Measurements from ENCODE around the gene BCAR3.

BCAR3 gene

DNA sequence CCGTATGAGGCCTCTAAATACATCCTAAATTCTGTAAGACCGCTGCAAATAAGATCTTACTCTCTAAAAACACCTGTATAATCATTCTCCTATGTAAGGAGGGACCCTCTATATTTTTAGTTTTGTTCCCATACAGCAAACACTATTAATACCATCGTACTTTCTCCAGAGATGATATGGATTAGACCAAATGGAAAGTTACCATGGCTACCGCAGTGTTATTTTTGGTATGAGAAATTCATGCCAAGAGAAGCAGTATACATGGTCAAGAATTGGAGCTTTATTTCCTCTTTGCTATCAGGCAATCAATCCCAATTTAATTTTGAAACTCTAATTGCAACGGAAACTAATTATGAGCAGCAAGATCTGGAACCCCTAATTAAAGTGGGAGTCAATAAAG is 70.0 kb downstream of the BCAR3 start:
- no peak for DNase-seq
- no peak for TF ChIP-seq EZH2 (IDR thresholded peaks at IDR 0.05; ENCODE audit: borderline replicate concordance, low read depth, low read length, severe bottlenecking)
- TF ChIP-seq, protein P1, sequence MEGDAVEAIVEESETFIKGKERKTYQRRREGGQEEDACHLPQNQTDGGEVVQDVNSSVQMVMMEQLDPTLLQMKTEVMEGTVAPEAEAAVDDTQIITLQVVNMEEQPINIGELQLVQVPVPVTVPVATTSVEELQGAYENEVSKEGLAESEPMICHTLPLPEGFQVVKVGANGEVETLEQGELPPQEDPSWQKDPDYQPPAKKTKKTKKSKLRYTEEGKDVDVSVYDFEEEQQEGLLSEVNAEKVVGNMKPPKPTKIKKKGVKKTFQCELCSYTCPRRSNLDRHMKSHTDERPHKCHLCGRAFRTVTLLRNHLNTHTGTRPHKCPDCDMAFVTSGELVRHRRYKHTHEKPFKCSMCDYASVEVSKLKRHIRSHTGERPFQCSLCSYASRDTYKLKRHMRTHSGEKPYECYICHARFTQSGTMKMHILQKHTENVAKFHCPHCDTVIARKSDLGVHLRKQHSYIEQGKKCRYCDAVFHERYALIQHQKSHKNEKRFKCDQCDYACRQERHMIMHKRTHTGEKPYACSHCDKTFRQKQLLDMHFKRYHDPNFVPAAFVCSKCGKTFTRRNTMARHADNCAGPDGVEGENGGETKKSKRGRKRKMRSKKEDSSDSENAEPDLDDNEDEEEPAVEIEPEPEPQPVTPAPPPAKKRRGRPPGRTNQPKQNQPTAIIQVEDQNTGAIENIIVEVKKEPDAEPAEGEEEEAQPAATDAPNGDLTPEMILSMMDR (IDR thresholded peaks at IDR 0.05; ENCODE audit: borderline replicate concordance, extremely low read depth, low read length, poor library complexity, severe bottlenecking): no peak
- H2AFZ ChIP-seq (ENCODE audit: low read depth, low read length): no peak overlapping the region
- H3K9ac ChIP-seq (ENCODE audit: low read depth, low read length): no peak overlapping the region
- ATAC-seq (ENCODE audit: insufficient read depth, low read depth): no peak
- no peaks in the 10 kb centered on the region for H3K79me2 ChIP-seq (ENCODE audit: insufficient read depth, low read length)
- H4K20me1 ChIP-seq (ENCODE audit: insufficient read depth, low read length): no peaks in the 10 kb centered on the region
- H3K4me3 ChIP-seq (ENCODE audit: low read depth in 1 of 2, low read length in 2 of 2): no peak overlapping the region
- no peaks in the 10 kb centered on the region for H3K27me3 ChIP-seq (ENCODE audit: insufficient read depth, low read length, poor library complexity)
- H3K36me3 ChIP-seq (ENCODE audit: insufficient read depth, low read length): no peaks in the 10 kb centered on the region
- no peak overlapping the region for H3K4me2 ChIP-seq (ENCODE audit: insufficient read depth, low read length)
- H3K9me3 ChIP-seq (ENCODE audit: insufficient read depth, low read length, severe bottlenecking): no peaks in the 10 kb centered on the region
- H3K4me1 ChIP-seq (ENCODE audit: insufficient read depth, low read length): no peaks in the 10 kb centered on the region
- no peak overlapping the region for H3K27ac ChIP-seq (ENCODE audit: low read length)

DNA sequence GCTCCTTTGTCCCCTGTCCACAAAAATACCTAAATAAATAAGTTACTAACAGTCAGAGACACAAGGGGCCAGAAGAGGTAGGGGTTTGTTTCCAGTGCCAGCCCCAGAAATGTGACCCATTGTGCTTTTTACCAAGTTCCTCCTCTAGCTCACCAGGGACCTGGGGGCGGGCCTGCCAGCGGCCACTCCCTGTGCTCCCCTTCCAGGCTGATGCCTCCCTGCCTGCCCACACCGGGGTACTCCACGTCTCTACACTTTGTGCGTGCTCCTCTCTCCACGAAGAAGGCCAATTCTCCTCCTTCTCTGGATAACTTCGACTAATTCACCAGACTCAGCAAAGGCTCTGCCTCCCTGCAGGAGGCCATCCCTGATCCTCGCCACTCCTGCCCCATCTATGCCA is 72.1 kb downstream of the BCAR3 start:
- ATAC-seq (ENCODE audit: insufficient read depth, low read depth) (no peak), DNase-seq (no peak)
- Histone ChIP-seq H3K36me3 (ENCODE audit: insufficient read depth, low read length) (no peaks in the 10 kb centered on the region), H3K4me3 (ENCODE audit: low read depth in 1 of 2, low read length in 2 of 2) (no peak overlapping the region), H3K27me3 (ENCODE audit: insufficient read depth, low read length, poor library complexity) (no peaks in the 10 kb centered on the region), H3K79me2 (ENCODE audit: insufficient read depth, low read length) (no peaks in the 10 kb centered on the region), H3K4me2 (ENCODE audit: insufficient read depth, low read length) (no peak overlapping the region), H2AFZ (ENCODE audit: low read depth, low read length) (no peak overlapping the region), H3K4me1 (ENCODE audit: insufficient read depth, low read length) (no peaks in the 10 kb centered on the region), H3K9ac (ENCODE audit: low read depth, low read length) (no peak overlapping the region), H4K20me1 (ENCODE audit: insufficient read depth, low read length) (no peaks in the 10 kb centered on the region), H3K9me3 (ENCODE audit: insufficient read depth, low read length, severe bottlenecking) (no peaks in the 10 kb centered on the region), H3K27ac (ENCODE audit: low read length) (no peak overlapping the region)
- TF ChIP-seq, protein P1 (IDR thresholded peaks at IDR 0.05; ENCODE audit: borderline replicate concordance, extremely low read depth, low read length, poor library complexity, severe bottlenecking): no peak
- no peak for TF ChIP-seq EZH2 (IDR thresholded peaks at IDR 0.05; ENCODE audit: borderline replicate concordance, low read depth, low read length, severe bottlenecking)

DNA sequence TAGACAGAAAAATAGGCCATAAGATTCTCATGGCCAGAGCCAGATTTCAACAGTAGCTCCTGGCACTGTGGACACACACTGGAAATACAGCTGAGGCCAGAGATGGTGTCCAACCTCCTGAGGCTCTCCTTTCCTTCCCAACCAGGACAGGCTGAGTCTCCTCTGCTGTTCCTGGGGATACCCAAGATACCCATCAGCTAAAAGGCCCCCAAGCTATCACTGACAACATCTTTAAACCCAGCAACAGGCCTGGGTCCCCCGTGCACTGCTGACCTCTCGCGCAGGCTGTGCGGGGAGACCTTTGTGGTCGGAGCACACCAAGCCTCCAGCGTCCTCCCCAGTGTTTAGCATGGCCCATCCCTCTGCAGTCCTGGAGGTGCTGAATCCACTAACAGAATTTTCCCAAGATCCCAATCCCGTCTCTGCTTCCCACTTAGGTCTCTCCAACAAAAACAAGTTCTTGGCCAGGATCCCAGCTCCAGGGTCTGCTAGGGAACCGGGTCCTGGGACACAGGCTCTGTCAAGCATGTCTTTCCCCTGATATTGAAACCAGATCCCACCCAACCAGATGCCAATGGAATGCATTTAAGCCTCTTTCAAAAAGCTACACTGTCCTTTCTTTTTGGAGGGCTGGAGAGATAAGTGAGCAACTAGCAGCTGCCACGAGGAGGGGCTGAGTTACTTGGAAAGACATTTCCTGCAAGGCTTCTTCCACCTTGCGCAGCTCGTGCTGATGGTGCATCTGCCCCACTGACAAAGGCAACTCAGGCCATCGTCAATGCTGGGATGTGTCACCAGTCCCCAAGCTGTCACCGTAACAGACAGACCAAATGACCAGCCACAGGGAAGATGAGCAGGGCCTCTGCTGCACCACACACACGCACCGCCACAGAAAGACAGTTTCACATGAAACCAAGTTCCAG is 73.2 kb downstream of the BCAR3 start:
- Histone ChIP-seq H3K9ac (ENCODE audit: low read depth, low read length) (no peak overlapping the region), H2AFZ (ENCODE audit: low read depth, low read length) (no peak overlapping the region), H4K20me1 (ENCODE audit: insufficient read depth, low read length) (no peaks in the 10 kb centered on the region), H3K4me2 (ENCODE audit: insufficient read depth, low read length) (no peak overlapping the region), H3K36me3 (ENCODE audit: insufficient read depth, low read length) (no peaks in the 10 kb centered on the region), H3K27ac (ENCODE audit: low read length) (no peak overlapping the region), H3K27me3 (ENCODE audit: insufficient read depth, low read length, poor library complexity) (no peaks in the 10 kb centered on the region), H3K4me1 (ENCODE audit: insufficient read depth, low read length) (no peaks in the 10 kb centered on the region), H3K4me3 (ENCODE audit: low read depth in 1 of 2, low read length in 2 of 2) (no peak overlapping the region), H3K79me2 (ENCODE audit: insufficient read depth, low read length) (no peaks in the 10 kb centered on the region), H3K9me3 (ENCODE audit: insufficient read depth, low read length, severe bottlenecking) (no peaks in the 10 kb centered on the region)
- ATAC-seq (ENCODE audit: insufficient read depth, low read depth) (no peak), DNase-seq (no peak)
- TF ChIP-seq, protein P1 (IDR thresholded peaks at IDR 0.05; ENCODE audit: borderline replicate concordance, extremely low read depth, low read length, poor library complexity, severe bottlenecking): no peak
- no peak for TF ChIP-seq EZH2 (IDR thresholded peaks at IDR 0.05; ENCODE audit: borderline replicate concordance, low read depth, low read length, severe bottlenecking)
